ENCODE data around the gene PNLDC1. TPM values are rescaled to one million over a fixed set of nuclear protein-coding genes. Genes with fewer than 3 reads are reported as not detected.
A peak's percentile ranks its signal among the peaks of the same experiment; 100 is the strongest.
"Not testable (repeated sequence)": the region's sequence is repeated elsewhere in the genome, so short reads cannot be mapped to it uniquely, and the experiment has no call there.

The PNLDC1 gene
- total RNA-seq, 1 donor from 2014 or later = not detected

- H3K27ac ChIP-seq = no peak overlapping the region
- intact Hi-C loops (cut with DNase I) = loop anchor here (5.0 kb wide), 1 partner anchor 80 kb away; no protein-coding TSS in a partner anchor
- H3K36me3 ChIP-seq = no peaks in the 10 kb centered on the region
- no peak overlapping the region for H3K4me3 ChIP-seq
- H3K4me1 ChIP-seq = no peaks in the 10 kb centered on the region
- no peak for TF ChIP-seq POLR2A (IDR thresholded peaks at IDR 0.05)
- no peak for TF ChIP-seq POLR2AphosphoS5 (IDR thresholded peaks at IDR 0.05; ENCODE audit: insufficient read depth in 1 of 2, low read depth in 1 of 2)
- TF ChIP-seq CTCF (IDR thresholded peaks at IDR 0.05) = no peak
- DNase-seq (ENCODE audit: extremely low spot score in 2 of 2) = no peak
- no peaks in the 10 kb centered on the region for H3K9me3 ChIP-seq
- H3K27me3 ChIP-seq = no peaks in the 10 kb centered on the region
Measured at GRCh38 chr6:159862103-159862502, 62.0 kb downstream of the PNLDC1 start.

GRCh38 chr6:159863341-159863740 lies 63.3 kb downstream of the PNLDC1 start:
- TF ChIP-seq CTCF (IDR thresholded peaks at IDR 0.05) = peak; percentile 46 to 59 (median 53)
- DNase-seq (ENCODE audit: extremely low spot score in 2 of 2) = peak in 1 of 2 donors; percentile 27
- H3K4me3 ChIP-seq, H3K27me3 ChIP-seq, H3K27ac ChIP-seq, H3K36me3 ChIP-seq, H3K9me3 ChIP-seq, H3K4me1 ChIP-seq: not testable (repeated sequence)
- intact Hi-C loops (cut with DNase I) = loop anchor here (5.0 kb wide), 1 partner anchor 79 kb away; no protein-coding TSS in a partner anchor

GRCh38 chr6:159865226-159865920 lies 65.3 kb downstream of the PNLDC1 start:
- TF ChIP-seq POLR2AphosphoS5 (IDR thresholded peaks at IDR 0.05; ENCODE audit: insufficient read depth in 1 of 2, low read depth in 1 of 2) = no peak
- no peak for TF ChIP-seq CTCF (IDR thresholded peaks at IDR 0.05)
- no peak for TF ChIP-seq POLR2A (IDR thresholded peaks at IDR 0.05)
- DNase-seq (ENCODE audit: extremely low spot score in 2 of 2) = peak in 1 of 2 donors; percentile 54
- no peak overlapping the region for H3K4me3 ChIP-seq
- H3K4me1 ChIP-seq = no peaks in the 10 kb centered on the region
- intact Hi-C loops (cut with DNase I) = no loop called here
- no peak overlapping the region for H3K27ac ChIP-seq
- H3K36me3 ChIP-seq = no peaks in the 10 kb centered on the region
- no peaks in the 10 kb centered on the region for H3K27me3 ChIP-seq
- H3K9me3 ChIP-seq = no peaks in the 10 kb centered on the region

GRCh38 chr6:159866286-159867247 lies 66.5 kb downstream of the PNLDC1 start:
- H3K27ac ChIP-seq = no peak overlapping the region
- DNase-seq (ENCODE audit: extremely low spot score in 2 of 2) = peak in 1 of 2 donors; percentile 83

More at GRCh38 chr6:159866286-159867247, 66.5 kb downstream of the PNLDC1 start:
- Histone ChIP-seq H3K4me3 (no peak overlapping the region), H3K27me3 (no peaks in the 10 kb centered on the region), H3K36me3 (no peaks in the 10 kb centered on the region), H3K9me3 (no peaks in the 10 kb centered on the region), H3K4me1 (no peaks in the 10 kb centered on the region)
- TF ChIP-seq POLR2AphosphoS5 (IDR thresholded peaks at IDR 0.05; ENCODE audit: insufficient read depth in 1 of 2, low read depth in 1 of 2) (no peak), POLR2A (IDR thresholded peaks at IDR 0.05) (no peak), CTCF (IDR thresholded peaks at IDR 0.05) (no peak)
- intact Hi-C loops (cut with DNase I) = no loop called here

Small RNAs within 50 kb of the gene (small RNA-seq; reads per million reads assigned to genes)
- gene SNORA20 (67.7 reads per million, percentile 97 among the genes with 10 or more reads in this experiment), gene SNORA29 (not detected)

Other genes starting within 250 kb of the PNLDC1 start
- 597 TPM for gene SOD2, start 107.0 kb upstream of the PNLDC1 start, total RNA-seq
- gene WTAP, start 72.8 kb upstream of the PNLDC1 start, total RNA-seq = 85.0 TPM
- gene ACAT2, start 38.2 kb upstream of the PNLDC1 start, total RNA-seq = 11.3 TPM
- gene TCP1, start 10.7 kb upstream of the PNLDC1 start, total RNA-seq = 80.8 TPM
- gene MRPL18, start 9.8 kb upstream of the PNLDC1 start, total RNA-seq = 58.7 TPM
- gene MAS1, start 90.7 kb downstream of the PNLDC1 start, total RNA-seq = 0.49 TPM
- gene IGF2R, start 168.8 kb downstream of the PNLDC1 start, total RNA-seq = 73.4 TPM

Measured in vagina (tissue), 2 donors.